WTC11 (cell line): ENCODE results near the gene RCAN1. TPM values are rescaled to one million over a fixed set of nuclear protein-coding genes. Genes with fewer than 3 reads are reported as not detected.

ENCODE experiments used
- ATAC-seq: fragments of 200-7000 bp; cut with Tn5 transposase; 2 replicates; pipeline ENCODE4 v1.10.0; 2021; ENCODE audit warnings: mild to moderate bottlenecking, moderate library complexity
- CTCF ChIA-PET: fragments of 300-600 bp; sonication (Branson Sonifier 250); formaldehyde crosslinking; loops from one replicate; lab custom pipeline; 2021; ENCODE audit warnings: antibody characterized with exemption; lab: Charles Lee
- POLR2A ChIA-PET: fragments of 350-600 bp; sonication (Branson Sonifier 250); formaldehyde crosslinking; loops from one replicate; lab custom pipeline; 2021; ENCODE audit warnings: antibody characterized with exemption; lab: Charles Lee
- DNase-seq: peaks from one replicate; pipeline ENCODE4 v3.0.0; 2021; ENCODE audit warnings: low spot score
- H3K27ac Mint-ChIP-seq: 2 replicates; pipeline ENCODE4 v1.8.0; 2021; ENCODE audit warnings: mixed read lengths
- H3K27me3 Mint-ChIP-seq: 2 replicates; pipeline ENCODE4 v1.8.0; 2021; ENCODE audit warnings: low read depth, mild to moderate bottlenecking, moderate library complexity, mixed read lengths
- H3K36me3 Mint-ChIP-seq: 2 replicates; pipeline ENCODE4 v1.8.0; 2021; ENCODE audit warnings: mixed read lengths
- H3K4me1 Mint-ChIP-seq: 2 replicates; pipeline ENCODE4 v1.8.0; 2022; ENCODE audit warnings: mixed read lengths
- H3K4me3 Mint-ChIP-seq: 2 replicates; pipeline ENCODE4 v1.8.0; 2021; ENCODE audit warnings: mild to moderate bottlenecking, moderate library complexity, mixed read lengths
- H3K9me3 Mint-ChIP-seq: 2 replicates; pipeline ENCODE4 v1.8.0; 2021; ENCODE audit warnings: mixed read lengths
- ESRRA ChIP-seq: sonication (generic); formaldehyde crosslinking; IDR thresholded peaks from 2 replicates; pipeline ENCODE4 v1.8.1; 2022; ENCODE audit warnings: mild to moderate bottlenecking, missing genetic modification reagents, borderline replicate concordance
- GRHL2 ChIP-seq: fragments of 250-450 bp; sonication (Bioruptor Pico); IDR thresholded peaks from 2 replicates; pipeline ENCODE4 v1.8.0; 2022; ENCODE audit warnings: mild to moderate bottlenecking, moderate library complexity; ENCODE audit not compliant: insufficient replicate concordance, severe bottlenecking
- HMGXB4 ChIP-seq: sonication (generic); formaldehyde crosslinking; IDR thresholded peaks from 2 replicates; pipeline ENCODE4 v1.8.1; 2023; ENCODE audit warnings: mild to moderate bottlenecking, moderate library complexity, missing genetic modification reagents
- MXD4 ChIP-seq: fragments of 250-450 bp; sonication (Bioruptor Pico); IDR thresholded peaks from 2 replicates; pipeline ENCODE4 v1.8.0; 2021; ENCODE audit warnings: mild to moderate bottlenecking, moderate library complexity, borderline replicate concordance
- OVOL2 ChIP-seq: fragments of 250-450 bp; sonication (Bioruptor Pico); IDR thresholded peaks from 2 replicates; pipeline ENCODE4 v1.9.0; 2021; ENCODE audit warnings: mild to moderate bottlenecking, borderline replicate concordance
- TEAD4 ChIP-seq: sonication (generic); formaldehyde crosslinking; IDR thresholded peaks from 2 replicates; pipeline ENCODE4 v1.8.0; 2022; ENCODE audit warnings: mild to moderate bottlenecking, missing genetic modification reagents
- ZNF671 ChIP-seq: fragments of 250-450 bp; sonication (Bioruptor Pico); IDR thresholded peaks from 2 replicates; pipeline ENCODE4 v1.8.0; 2021; ENCODE audit warnings: mild to moderate bottlenecking
- total RNA-seq: library from RNA; stranded (reverse); gene quantifications from 3 replicates; pipeline ENCODE4 v1.2.3, GENCODE V29; 2021
- TF ChIP-seq, protein P1 (sequence below): fragments of 250-450 bp; sonication (Bioruptor Pico); conservative IDR thresholded peaks from 2 replicates; pipeline ENCODE4 v1.9.0; 2021; ENCODE audit warnings: mild to moderate bottlenecking
- TF ChIP-seq, protein P2 (sequence below): sonication (generic); formaldehyde crosslinking; IDR thresholded peaks from 2 replicates; pipeline ENCODE4 v1.8.0; 2023; ENCODE audit warnings: missing genetic modification reagents, mild to moderate bottlenecking, borderline replicate concordance
- TF ChIP-seq, protein P3 (sequence below): sonication (generic); formaldehyde crosslinking; IDR thresholded peaks from 2 replicates; pipeline ENCODE4 v1.8.1; 2022; ENCODE audit warnings: mild to moderate bottlenecking, moderate library complexity, missing genetic modification reagents

RCAN1 gene
- total RNA-seq, 1 experiment from 2014 or later: 5.9 TPM

- TF ChIP-seq TEAD4 (CRISPR knock-in tag) (no peak), GRHL2 (CRISPR knock-in tag) (no peak), ZNF671 (CRISPR knock-in tag) (no peak), MXD4 (CRISPR knock-in tag) (no peak)
These were observed 62.4 kb downstream of the RCAN1 start (continued) for GRCh38 chr21:34552360-34553098.

DNA sequence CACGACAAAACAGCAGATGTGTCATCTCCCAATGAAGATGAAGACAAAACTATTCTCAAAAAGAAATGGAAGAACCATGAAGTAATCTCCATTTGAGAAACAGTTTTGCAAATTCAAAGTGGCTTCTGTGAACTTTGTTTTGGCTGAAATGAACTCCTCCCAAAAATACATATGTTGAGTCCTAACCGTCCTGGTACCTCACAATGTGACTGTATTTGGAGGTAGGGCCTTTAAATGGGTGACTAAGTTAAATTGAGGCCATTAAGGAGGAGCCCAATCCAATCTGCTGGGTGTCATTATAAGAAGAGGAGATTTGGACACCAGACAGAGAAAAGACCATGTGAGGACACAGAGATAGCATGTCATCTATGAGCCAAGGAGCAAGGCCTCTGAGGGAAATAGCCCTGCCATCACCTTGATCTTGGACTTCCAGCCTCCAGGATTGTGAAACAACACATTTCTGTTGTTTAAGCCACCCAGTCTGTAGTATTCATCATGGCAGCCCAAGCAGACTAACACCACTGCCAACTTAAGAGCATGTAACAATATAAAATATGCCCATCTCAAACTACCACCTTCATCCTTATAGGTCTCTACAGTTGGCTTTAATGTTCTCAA, 64.6 kb downstream of the RCAN1 start:
- ATAC-seq: no peak
- peaks cover 33% of the 10 kb centered on the region for H3K9me3 Mint-ChIP-seq
- POLR2A ChIA-PET: no interaction called here

More for the DNA sequence above, 64.6 kb downstream of the RCAN1 start:
- H3K4me1 Mint-ChIP-seq: peaks cover 10% of the 10 kb centered on the region
- peaks cover 18% of the 10 kb centered on the region for H3K36me3 Mint-ChIP-seq
- no peak for DNase-seq
- CTCF ChIA-PET: no interaction called here
- H3K4me3 Mint-ChIP-seq: no peak overlapping the region
- no peak overlapping the region for H3K27ac Mint-ChIP-seq
- H3K27me3 Mint-ChIP-seq: peaks cover 3% of the 10 kb centered on the region; the same call in 1 of the 2 replicates
- no peak for TF ChIP-seq OVOL2 (CRISPR knock-in tag)
- TF ChIP-seq, protein P1, sequence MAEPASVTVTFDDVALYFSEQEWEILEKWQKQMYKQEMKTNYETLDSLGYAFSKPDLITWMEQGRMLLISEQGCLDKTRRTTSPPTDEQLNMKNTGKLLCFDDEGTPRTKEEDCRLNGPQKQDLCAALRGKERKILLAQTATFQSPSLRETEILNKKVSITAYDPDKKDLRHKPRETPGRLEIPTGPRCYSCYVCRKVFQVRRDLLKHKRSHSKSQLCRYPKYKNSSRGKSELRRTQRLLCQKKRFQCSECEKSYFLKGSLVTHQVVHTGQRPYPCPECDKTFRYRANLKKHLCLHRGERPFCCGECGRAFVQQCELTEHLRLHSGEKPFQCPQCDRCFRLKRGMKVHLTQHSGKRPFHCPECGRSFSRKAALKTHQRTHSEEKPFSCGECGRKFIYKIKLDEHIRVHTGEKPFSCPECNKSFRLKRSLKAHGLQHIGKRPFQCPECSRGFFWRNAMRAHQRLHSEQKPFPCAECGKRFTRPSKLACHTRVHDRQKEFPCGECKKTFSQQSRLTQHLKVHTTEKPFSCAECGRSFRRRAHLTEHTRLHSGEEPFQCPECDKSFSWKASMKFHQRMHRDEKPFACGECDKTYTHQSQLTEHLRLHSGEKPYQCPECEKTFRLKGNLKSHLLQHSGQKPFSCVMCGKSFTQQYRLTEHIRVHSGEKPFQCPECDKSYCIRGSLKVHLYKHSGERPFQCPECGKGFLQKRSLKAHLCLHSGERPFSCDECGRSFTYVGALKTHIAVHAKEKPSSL (CRISPR knock-in tag): no peak
- no peak for TF ChIP-seq ESRRA (CRISPR knock-in tag)
- TF ChIP-seq, protein P2, sequence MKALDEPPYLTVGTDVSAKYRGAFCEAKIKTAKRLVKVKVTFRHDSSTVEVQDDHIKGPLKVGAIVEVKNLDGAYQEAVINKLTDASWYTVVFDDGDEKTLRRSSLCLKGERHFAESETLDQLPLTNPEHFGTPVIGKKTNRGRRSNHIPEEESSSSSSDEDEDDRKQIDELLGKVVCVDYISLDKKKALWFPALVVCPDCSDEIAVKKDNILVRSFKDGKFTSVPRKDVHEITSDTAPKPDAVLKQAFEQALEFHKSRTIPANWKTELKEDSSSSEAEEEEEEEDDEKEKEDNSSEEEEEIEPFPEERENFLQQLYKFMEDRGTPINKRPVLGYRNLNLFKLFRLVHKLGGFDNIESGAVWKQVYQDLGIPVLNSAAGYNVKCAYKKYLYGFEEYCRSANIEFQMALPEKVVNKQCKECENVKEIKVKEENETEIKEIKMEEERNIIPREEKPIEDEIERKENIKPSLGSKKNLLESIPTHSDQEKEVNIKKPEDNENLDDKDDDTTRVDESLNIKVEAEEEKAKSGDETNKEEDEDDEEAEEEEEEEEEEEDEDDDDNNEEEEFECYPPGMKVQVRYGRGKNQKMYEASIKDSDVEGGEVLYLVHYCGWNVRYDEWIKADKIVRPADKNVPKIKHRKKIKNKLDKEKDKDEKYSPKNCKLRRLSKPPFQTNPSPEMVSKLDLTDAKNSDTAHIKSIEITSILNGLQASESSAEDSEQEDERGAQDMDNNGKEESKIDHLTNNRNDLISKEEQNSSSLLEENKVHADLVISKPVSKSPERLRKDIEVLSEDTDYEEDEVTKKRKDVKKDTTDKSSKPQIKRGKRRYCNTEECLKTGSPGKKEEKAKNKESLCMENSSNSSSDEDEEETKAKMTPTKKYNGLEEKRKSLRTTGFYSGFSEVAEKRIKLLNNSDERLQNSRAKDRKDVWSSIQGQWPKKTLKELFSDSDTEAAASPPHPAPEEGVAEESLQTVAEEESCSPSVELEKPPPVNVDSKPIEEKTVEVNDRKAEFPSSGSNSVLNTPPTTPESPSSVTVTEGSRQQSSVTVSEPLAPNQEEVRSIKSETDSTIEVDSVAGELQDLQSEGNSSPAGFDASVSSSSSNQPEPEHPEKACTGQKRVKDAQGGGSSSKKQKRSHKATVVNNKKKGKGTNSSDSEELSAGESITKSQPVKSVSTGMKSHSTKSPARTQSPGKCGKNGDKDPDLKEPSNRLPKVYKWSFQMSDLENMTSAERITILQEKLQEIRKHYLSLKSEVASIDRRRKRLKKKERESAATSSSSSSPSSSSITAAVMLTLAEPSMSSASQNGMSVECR (CRISPR knock-in tag): no peak
- TF ChIP-seq, protein P3, sequence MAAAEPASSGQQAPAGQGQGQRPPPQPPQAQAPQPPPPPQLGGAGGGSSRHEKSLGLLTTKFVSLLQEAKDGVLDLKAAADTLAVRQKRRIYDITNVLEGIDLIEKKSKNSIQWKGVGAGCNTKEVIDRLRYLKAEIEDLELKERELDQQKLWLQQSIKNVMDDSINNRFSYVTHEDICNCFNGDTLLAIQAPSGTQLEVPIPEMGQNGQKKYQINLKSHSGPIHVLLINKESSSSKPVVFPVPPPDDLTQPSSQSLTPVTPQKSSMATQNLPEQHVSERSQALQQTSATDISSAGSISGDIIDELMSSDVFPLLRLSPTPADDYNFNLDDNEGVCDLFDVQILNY (CRISPR knock-in tag): no peak
- TF ChIP-seq HMGXB4 (CRISPR knock-in tag): no peak
